Activated CD4-positive, alpha-beta T cell treated with anti-CD3 and anti-CD28 coated beads for 4 hours (primary cell): ENCODE measurements around the gene FLRT2.

Experiments used
- DNase-seq, 2 donors: peaks; one replicate each; pipeline ENCODE4 v3.0.0-alpha.2; 2020

Gene FLRT2

GRCh38 chr14:85601690-85602089 lies 71.7 kb downstream of the FLRT2 start:
- no peak for DNase-seq

GRCh38 chr14:85602345-85602744 lies 72.4 kb downstream of the FLRT2 start:
- no peak for DNase-seq

- no peak for DNase-seq
Measured at GRCh38 chr14:85604021-85604420, 74.1 kb downstream of the FLRT2 start.

GRCh38 chr14:85604714-85605113 lies 74.8 kb downstream of the FLRT2 start:
- no peak for DNase-seq

- DNase-seq: no peak
Measured at GRCh38 chr14:85607651-85608081, 77.7 kb downstream of the FLRT2 start.

GRCh38 chr14:85613496-85613895 lies 83.6 kb downstream of the FLRT2 start:
- no peak for DNase-seq

GRCh38 chr14:85616386-85616885 lies 86.5 kb downstream of the FLRT2 start:
- DNase-seq: no peak

- no peak for DNase-seq
Measured at GRCh38 chr14:85616886-85617285, 86.9 kb downstream of the FLRT2 start.

GRCh38 chr14:85617791-85618190 lies 87.8 kb downstream of the FLRT2 start:
- DNase-seq: no peak

GRCh38 chr14:85618390-85618789 lies 88.4 kb downstream of the FLRT2 start:
- DNase-seq: no peak

GRCh38 chr14:85618978-85619377 lies 89.0 kb downstream of the FLRT2 start:
- no peak for DNase-seq

- no peak for DNase-seq
Measured at GRCh38 chr14:85619851-85620250, 89.9 kb downstream of the FLRT2 start.

- DNase-seq: no peak
Measured at GRCh38 chr14:85620947-85621346, 91.0 kb downstream of the FLRT2 start.

GRCh38 chr14:85622106-85622505 lies 92.2 kb downstream of the FLRT2 start:
- DNase-seq: no peak

- no peak for DNase-seq
Measured at GRCh38 chr14:85622986-85623685, 93.2 kb downstream of the FLRT2 start.

GRCh38 chr14:85625925-85626585 lies 96.1 kb downstream of the FLRT2 start:
- DNase-seq: no peak

GRCh38 chr14:85634205-85634604 lies 104.3 kb downstream of the FLRT2 start:
- DNase-seq: no peak

GRCh38 chr14:85644211-85644610 lies 114.3 kb downstream of the FLRT2 start:
- DNase-seq: no peak

GRCh38 chr14:85653029-85653428 lies 123.1 kb downstream of the FLRT2 start:
- DNase-seq: no peak

GRCh38 chr14:85660243-85660922 lies 130.4 kb downstream of the FLRT2 start:
- no peak for DNase-seq

GRCh38 chr14:85662096-85662495 lies 132.2 kb downstream of the FLRT2 start:
- no peak for DNase-seq

- no peak for DNase-seq
Measured at GRCh38 chr14:85663256-85663655, 133.3 kb downstream of the FLRT2 start.

GRCh38 chr14:85663667-85664066 lies 133.7 kb downstream of the FLRT2 start:
- no peak for DNase-seq

- DNase-seq: no peak
Measured at GRCh38 chr14:85675957-85676356, 146.0 kb downstream of the FLRT2 start.
